Ascending aorta (tissue), 2 donors: Measurements from ENCODE around the gene CAMTA1. TPM values are rescaled to one million over a fixed set of nuclear protein-coding genes. Genes with fewer than 3 reads are reported as not detected.

Experiments
- DNase-seq, 2 donors: peaks; one replicate each; pipeline ENCODE4 v3.0.0-alpha.2; 2019; ENCODE audit warnings: low spot score in 2 of 2
- H3K27ac ChIP-seq, 2 donors: fragments of 200-600 bp; sonication (generic); one replicate each; pipeline ENCODE4 v1.5.1; 2016 to 2017; ENCODE audit warnings: mild to moderate bottlenecking in 1 of 2
- H3K27me3 ChIP-seq: fragments of 200-600 bp; sonication (generic); one replicate; pipeline ENCODE4 v1.5.1; 2017
- H3K36me3 ChIP-seq, 2 donors: fragments of 200-600 bp; sonication (generic); one replicate each; pipeline ENCODE4 v1.5.1; 2016
- H3K4me1 ChIP-seq, 2 donors: fragments of 200-600 bp; sonication (generic); one replicate each; pipeline ENCODE4 v1.5.1; 2016 to 2017; ENCODE audit warnings: mild to moderate bottlenecking in 1 of 2
- H3K4me3 ChIP-seq, 2 donors: fragments of 200-600 bp; sonication (generic); one replicate each; pipeline ENCODE4 v1.5.1; 2016 to 2017; ENCODE audit warnings: mild to moderate bottlenecking in 1 of 2
- H3K9me3 ChIP-seq, 2 donors: fragments of 200-600 bp; sonication (generic); one replicate each; pipeline ENCODE4 v1.5.1; 2016
- CTCF ChIP-seq, 3 experiments: fragments of 200-600 bp in 2 of 3; fragments of 450-650 bp in 1 of 3; sonication (generic) in 2 of 3; IDR thresholded peaks; one replicate each; pipeline ENCODE4 v1.5.1; 2016 to 2019; ENCODE audit warnings: antibody characterized with exemption in 3 of 3, mild to moderate bottlenecking in 1 of 3, moderate library complexity in 1 of 3
- intact Hi-C: fragments of 100-400 bp; cut with DNase I; formaldehyde crosslinking; loops from one replicate; pipeline ENCODE4 v1.15.1; 2023
- total RNA-seq: library from RNA; depleted of rRNA; stranded (reverse); fragments of >200 nt; gene quantifications from one replicate; pipeline ENCODE4 v1.1.0, GENCODE V29; 2016

The CAMTA1 gene
- total RNA-seq, 1 donor from 2014 or later: 53.3 TPM

DNA sequence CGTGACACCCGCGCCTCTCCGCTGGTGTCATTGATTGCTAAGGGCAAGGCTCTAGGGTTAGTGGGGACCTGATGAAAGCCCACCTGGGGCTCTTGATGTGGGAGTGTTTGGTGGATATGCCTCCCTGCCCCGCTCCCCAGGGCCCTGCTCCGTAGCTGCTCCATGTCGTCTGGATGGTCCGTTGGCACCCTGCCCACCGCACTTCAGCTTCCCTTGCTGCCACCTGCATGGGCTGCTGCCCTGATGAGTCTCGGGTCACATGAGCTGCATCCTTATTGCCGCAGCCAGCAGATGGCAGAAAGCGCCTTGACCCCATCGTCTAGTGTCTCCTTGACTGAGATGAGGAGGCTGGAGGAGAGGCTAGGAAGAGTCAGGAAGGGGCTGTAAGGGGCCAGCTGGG, 439.4 kb downstream of the CAMTA1 start:
- DNase-seq: no peak
- no peaks in the 10 kb centered on the region for H3K9me3 ChIP-seq
- H3K4me1 ChIP-seq: no peaks in the 10 kb centered on the region
- no peaks in the 10 kb centered on the region for H3K27me3 ChIP-seq
- no peak overlapping the region for H3K4me3 ChIP-seq
- TF ChIP-seq CTCF (IDR thresholded peaks at IDR 0.05): no peak
- no peak overlapping the region for H3K27ac ChIP-seq
- intact Hi-C loops: no loop called here
- H3K36me3 ChIP-seq: no peaks in the 10 kb centered on the region

DNA sequence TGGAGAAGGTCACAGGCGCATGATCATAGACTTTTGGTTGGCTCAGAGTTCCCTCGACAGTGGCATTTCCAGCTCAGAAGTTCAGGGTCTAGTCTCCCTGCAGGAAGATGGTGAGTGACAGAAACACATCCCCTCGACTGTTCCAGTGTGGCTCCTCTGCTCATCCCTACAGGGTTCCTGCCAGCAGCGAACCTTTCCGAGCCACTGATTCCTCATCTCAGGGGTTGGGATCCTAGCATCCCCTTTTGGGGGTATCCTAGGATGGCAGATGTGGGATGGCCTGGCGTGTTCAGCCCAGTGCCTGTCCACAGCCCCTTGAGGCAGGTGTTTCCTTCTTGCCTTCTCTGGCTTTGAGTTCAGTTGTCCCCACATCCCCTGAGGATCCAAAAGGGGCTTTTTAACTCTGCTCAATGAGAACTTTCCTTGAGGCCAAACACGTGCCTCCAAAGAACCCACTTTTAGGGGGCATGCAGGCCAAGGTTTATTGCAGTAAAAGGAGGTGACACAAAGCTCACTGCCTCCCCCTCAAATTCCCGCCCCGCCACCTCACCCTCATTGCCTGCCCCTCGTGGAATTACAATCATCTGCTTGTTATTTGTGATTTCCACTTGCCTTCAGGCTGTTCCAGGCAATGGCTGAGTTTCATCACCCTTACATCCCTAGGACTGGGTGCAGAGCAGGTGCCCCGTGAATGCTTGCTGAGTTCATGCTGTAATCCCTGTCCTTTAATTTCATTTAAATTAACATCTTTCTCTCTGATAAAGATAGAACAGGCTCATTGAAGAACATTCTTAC, 440.7 kb downstream of the CAMTA1 start:
- Histone ChIP-seq H3K4me3 (no peak overlapping the region), H3K27ac (no peak overlapping the region), H3K9me3 (no peaks in the 10 kb centered on the region), H3K27me3 (no peaks in the 10 kb centered on the region), H3K36me3 (no peaks in the 10 kb centered on the region), H3K4me1 (no peaks in the 10 kb centered on the region)
- DNase-seq: no peak
- intact Hi-C loops: no loop called here
- no peak for TF ChIP-seq CTCF (IDR thresholded peaks at IDR 0.05)

GRCh38 chr1:7227654-7228053, 442.4 kb downstream of the CAMTA1 start:
- H3K27me3 ChIP-seq: no peaks in the 10 kb centered on the region
- no peak for TF ChIP-seq CTCF (IDR thresholded peaks at IDR 0.05)
- intact Hi-C loops: no loop called here

GRCh38 chr1:7228252-7228961, 443.2 kb downstream of the CAMTA1 start:
- H3K4me1 ChIP-seq: no peaks in the 10 kb centered on the region
- no peaks in the 10 kb centered on the region for H3K9me3 ChIP-seq
- no peak for TF ChIP-seq CTCF (IDR thresholded peaks at IDR 0.05)
- no peak for DNase-seq
- intact Hi-C loops: no loop called here
- H3K36me3 ChIP-seq: no peaks in the 10 kb centered on the region
- H3K27me3 ChIP-seq: no peaks in the 10 kb centered on the region
- H3K4me3 ChIP-seq: no peak overlapping the region
- no peak overlapping the region for H3K27ac ChIP-seq

More at GRCh38 chr1:7227654-7228053, 442.4 kb downstream of the CAMTA1 start:
- H3K4me1 ChIP-seq: no peaks in the 10 kb centered on the region
- no peak overlapping the region for H3K27ac ChIP-seq
- H3K36me3 ChIP-seq: no peaks in the 10 kb centered on the region
- DNase-seq: no peak
- no peak overlapping the region for H3K4me3 ChIP-seq
- H3K9me3 ChIP-seq: no peaks in the 10 kb centered on the region

DNA sequence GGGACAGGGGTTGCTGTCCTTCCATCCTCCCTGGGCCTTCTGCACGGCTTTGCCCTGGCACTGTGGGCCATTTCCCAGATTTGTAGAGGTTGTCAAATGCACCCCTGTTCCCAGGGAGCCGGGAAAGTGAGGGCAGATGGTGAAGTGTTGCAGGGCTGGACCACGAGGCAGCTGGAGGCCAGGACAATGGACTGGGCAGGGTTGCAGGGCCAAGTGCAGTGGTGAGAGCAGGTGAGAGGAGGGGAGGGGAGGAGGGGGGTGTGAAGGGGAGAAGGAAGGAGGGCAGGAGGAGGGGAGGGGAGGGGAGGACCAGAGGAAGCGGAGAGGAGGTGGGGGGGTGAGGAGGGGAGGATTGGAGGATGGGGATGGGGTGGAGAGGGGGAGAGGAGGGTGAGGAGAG, 443.9 kb downstream of the CAMTA1 start:
- intact Hi-C loops: no loop called here
- Histone ChIP-seq H3K9me3 (no peaks in the 10 kb centered on the region), H3K27ac (no peak overlapping the region), H3K4me1 (no peaks in the 10 kb centered on the region), H3K27me3 (no peaks in the 10 kb centered on the region), H3K36me3 (no peaks in the 10 kb centered on the region), H3K4me3 (no peak overlapping the region)
- no peak for TF ChIP-seq CTCF (IDR thresholded peaks at IDR 0.05)
- no peak for DNase-seq
